ENCODE results near the gene ADAM22.
"Not testable (repeated sequence)": the region's sequence is repeated elsewhere in the genome, so short reads cannot be mapped to it uniquely, and the experiment has no call there.

ADAM22 gene

DNA sequence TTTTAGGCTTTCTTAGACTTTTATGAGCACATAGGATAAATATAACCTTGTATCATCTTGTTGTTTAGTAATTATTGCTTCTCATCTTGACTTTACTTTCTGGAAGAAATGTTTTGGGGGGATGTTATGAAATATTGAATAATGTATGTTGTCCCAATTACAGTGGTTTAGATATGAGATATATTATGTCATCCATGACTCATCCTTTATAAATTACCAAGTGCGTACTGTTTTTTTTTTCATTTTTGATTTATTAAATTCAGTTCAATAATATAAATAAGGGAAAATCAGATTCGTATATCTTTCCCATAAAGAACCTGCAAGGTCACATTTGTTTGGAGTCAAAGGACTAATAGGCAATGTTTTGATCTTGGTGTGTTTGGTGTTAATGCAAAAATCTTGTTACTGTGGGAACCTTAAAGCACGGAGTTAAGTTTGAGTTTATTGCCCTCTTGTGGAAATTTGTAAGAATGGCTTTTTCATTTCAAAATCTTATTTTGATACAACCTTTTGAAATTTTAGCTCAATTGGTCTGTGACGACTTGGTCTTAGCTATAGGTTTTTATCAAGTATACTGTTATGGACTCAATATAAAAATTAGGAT is 177.2 kb downstream of the ADAM22 start:
- DNase-seq (ENCODE audit: low read depth) = no peak

- DNase-seq (ENCODE audit: low read depth) = no peak
Measured at GRCh38 chr7:88111954-88112471, 178.0 kb downstream of the ADAM22 start.

DNA sequence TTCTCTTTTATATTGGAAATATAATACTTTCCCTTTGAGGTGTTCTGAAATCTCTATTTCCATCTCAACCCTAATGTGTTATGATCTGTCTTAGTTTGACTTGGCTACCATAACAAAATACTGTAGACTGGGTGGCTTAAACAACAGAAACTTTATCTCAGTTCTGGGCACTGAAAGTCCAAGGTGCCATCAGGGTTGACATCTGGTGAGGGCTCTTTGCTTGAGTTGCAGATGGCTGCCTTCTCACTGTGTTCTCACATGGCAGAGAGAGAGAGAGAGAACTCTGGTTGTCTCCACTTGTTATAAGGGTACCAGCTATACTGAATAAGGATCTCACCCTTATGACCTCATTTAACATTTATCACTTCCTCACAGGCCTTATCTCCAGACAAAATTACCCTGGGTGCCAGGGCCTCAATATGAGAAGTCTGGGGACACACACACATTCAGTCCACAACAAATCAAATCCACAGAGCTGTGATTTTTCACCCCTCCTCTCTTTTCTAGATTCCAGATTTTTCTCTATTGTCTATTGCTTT is 181.3 kb downstream of the ADAM22 start:
- no peak for DNase-seq (ENCODE audit: low read depth)

GRCh38 chr7:88115816-88116215 is 181.8 kb downstream of the ADAM22 start:
- no peak for DNase-seq (ENCODE audit: low read depth)

DNA sequence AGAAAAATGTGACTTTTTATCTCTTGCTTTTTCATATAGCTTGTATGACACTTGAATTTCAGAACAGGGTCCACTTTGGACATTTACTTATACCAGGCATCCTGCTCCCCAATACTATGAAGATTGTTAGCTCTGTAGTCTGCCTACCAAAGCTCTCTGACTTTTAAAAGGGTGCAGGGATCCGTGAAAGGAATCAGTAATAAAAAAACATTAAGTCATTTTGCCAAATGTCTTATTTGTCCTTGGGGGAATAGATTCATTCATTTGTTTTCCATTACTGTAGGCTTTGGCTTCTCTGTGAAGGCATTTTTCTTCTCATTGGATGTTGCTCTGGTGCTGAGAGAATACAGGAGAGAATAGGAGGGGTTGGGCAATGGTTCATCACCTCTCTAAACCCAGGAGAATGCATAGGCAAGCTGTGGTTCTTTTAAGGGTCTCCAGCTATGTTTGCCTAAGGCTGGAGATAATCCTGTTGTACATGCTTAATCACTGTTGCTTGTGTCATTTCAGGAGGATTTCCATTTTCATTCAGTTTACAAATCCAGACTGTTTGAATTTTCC is 182.3 kb downstream of the ADAM22 start:
- DNase-seq (ENCODE audit: low read depth) = no peak

GRCh38 chr7:88117325-88117724 is 183.3 kb downstream of the ADAM22 start:
- DNase-seq (ENCODE audit: low read depth) = no peak

DNA sequence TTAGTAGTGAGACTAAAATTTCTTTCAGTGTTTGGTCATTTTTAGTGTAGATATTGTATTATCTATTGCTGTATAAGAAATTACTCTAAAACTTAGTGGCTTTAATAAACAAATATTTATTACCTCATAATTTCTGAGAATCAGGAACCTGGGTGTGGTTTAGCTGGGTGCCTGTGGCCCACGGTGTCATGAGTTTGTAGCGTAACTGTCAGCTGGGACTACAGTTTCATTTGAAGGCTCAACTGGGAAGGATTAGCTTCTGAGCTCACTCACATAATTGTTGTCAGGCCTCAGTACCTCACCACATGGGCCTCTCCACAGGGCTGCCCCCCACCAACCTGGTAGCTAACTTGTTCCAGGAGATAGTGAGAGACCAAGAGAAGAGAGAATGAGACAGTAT is 187.3 kb downstream of the ADAM22 start:
- no peak for DNase-seq (ENCODE audit: low read depth)

DNA sequence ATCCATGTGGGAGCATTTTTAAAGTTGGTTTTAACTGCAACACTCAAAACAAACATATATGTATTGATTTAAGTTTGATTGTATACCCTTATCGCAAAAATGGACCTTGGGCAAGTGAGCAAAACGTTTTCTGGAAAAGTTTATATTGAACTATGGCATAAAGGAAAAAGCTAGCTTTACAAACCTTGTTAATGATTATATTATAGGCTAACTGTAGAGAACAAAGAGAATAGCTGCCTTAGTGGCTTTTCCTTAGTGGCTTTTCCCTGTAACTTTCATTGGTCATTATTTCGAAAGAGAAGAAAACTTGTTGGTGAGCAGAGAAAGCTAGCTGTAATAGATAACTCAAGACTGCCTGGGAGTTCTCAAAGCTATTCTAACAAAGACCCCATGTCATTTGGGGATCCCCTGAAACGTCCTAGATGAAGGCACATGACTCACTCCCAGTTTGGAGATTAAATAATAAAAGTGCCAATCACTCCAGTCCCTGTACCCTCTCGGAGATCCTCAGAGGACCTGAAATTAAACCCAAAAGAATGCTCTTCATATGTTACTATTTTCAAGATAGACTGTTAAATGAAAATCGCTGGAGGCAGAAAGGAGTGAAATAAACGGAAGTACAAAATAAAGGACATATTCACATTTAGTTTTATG is 193.7 kb downstream of the ADAM22 start:
- DNase-seq (ENCODE audit: low read depth) = no peak

DNA sequence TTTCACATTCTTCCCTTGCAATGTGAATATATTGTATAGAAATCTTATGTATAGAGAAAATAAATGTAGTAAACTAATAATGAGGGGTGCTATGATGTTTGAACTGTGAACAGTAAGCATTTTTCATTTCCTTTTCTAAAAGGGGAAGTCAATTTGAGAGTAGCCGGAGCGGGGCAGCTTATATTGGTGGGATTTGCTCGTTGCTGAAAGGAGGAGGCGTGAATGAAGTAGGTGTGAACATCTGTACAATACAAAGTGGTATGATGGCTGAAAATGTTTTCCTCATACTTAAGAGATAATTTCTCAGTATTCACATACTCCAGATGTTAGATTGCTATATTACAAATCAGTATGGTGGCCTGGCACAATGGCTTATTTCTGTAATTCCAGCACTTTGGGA is 198.7 kb downstream of the ADAM22 start:
- DNase-seq (ENCODE audit: low read depth) = no peak

GRCh38 chr7:88140947-88141346 is 206.9 kb downstream of the ADAM22 start:
- no peak for DNase-seq (ENCODE audit: low read depth)

GRCh38 chr7:88141479-88141878 is 207.4 kb downstream of the ADAM22 start:
- no peak for DNase-seq (ENCODE audit: low read depth)

DNA sequence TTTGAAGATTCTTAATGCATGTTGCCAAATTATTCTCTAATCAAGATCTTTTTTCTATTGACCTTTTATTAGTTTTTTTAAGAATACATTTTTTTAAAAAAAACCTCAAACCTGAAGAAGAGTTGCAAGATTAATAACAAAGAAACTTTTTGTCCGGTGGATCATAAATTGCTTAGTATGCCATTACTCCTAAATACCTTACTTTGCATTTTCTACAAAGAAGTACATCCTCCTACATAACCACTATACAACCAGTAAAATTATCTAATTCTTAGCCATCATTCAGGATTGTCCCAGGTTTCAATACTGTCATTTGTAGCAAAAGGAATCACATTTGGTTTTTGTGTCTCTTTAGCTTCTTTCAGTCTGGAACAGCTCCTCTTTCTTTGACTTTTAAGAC is 207.9 kb downstream of the ADAM22 start:
- no peak for DNase-seq (ENCODE audit: low read depth)

GRCh38 chr7:88146616-88147015 is 212.6 kb downstream of the ADAM22 start:
- no peak for DNase-seq (ENCODE audit: low read depth)

DNA sequence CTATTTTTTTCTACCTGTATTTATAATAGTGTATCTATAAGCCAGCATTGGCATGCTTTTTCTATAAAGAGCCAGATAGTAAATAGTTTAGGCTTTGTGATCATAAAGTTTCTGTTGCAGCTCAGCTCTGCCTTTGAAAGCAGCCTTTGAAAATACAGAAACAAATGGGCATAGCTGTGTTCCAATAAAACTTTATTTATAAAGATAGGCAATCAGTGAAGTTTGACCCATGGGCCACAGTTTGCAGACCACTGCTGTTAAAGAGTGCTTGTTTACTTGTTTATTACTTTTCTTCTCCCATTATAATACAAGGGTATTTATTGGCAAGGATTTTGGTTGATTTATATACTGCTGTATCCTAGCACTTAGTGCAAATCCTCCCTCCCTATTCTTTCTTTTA is 213.3 kb downstream of the ADAM22 start:
- DNase-seq (ENCODE audit: low read depth) = no peak

DNA sequence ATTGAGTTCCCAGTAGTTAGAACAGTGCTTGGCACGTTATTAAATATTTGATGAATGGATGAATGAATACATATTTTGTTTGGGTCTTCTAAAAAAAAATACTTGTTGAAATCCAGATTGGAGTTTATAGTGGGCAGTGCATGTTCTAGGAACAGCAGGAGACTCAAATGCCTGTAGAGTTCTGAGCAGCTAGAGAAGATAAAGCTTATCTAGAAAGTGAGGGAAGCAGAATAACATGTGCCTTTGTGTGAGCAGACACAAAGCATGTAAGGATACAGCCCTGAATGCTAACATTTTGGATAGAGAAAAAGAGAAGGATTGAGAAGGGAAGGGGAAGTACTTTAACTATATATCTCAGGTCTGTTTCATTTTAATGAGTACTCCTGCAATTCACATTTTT is 213.9 kb downstream of the ADAM22 start:
- no peak for DNase-seq (ENCODE audit: low read depth)

GRCh38 chr7:88150033-88150432 is 216.0 kb downstream of the ADAM22 start:
- DNase-seq (ENCODE audit: low read depth) = no peak

DNA sequence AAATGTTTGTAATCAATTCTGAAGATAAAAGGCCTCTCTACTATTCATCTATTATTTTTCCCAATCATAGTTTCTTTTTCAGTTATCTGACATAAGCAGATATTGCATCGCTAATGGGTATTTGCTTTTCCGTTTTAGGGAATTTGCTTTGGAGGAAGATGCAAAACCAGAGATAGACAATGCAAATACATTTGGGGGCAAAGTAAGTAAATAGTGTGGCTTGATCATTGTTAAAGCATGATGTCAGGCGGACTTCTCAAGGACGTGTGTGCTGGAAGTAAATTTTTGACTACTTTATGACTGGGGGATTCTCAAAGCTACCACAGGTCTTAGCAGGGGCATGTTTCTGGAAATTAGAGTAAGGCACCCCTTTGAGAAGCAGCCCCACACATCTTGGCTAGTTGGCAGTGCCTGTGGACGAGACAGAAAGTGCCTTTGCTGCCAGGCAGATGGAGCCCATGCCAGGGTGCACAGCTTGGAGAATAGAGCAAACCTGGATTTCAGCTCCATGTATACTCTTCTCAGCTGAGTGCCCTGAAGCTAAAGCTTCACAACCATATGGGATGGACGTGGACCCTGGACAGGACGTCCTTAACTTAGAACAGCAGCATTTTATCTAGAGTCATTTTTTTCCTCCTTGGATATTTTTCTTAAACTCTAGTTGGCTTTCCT is 217.2 kb downstream of the ADAM22 start:
- DNase-seq (ENCODE audit: low read depth) = no peak

DNA sequence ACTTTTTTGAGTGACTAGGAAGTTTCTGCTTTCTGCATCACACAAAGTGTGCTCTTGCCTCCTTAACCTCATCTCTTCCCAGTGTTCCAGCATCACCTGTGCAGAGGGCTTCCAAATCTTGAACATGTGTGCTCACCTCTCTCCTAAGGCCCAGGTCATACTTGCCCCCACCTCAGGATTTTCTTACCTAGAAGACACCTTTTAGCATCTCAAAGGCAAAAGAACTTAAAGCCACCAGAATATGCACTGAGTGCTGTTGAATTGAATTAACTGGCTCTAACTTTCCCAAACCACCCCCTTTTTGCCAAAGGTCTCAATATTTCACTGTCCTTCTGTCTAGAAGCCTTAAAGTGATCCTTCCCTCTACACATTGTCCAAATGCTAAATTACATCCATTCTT is 219.3 kb downstream of the ADAM22 start:
- no peak for DNase-seq (ENCODE audit: low read depth)

DNA sequence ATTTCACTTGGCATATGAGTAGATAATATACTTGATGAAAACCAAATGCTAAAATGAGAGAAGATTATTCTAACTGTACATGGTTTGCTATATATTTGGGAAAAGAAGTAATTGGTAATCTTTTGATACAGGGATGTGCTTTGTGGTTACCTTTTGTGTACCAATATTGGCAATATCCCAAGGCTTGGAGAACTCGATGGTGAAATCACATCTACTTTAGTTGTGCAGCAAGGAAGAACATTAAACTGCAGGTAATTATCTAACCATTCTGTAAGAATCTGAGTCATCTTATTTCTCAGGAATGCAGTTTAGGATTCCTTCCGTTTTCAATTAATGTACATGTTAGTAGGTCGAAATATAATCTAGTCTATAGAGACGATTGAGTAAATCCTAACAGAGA is 221.7 kb downstream of the ADAM22 start:
- DNase-seq (ENCODE audit: low read depth) = no peak

- no peak for DNase-seq (ENCODE audit: low read depth)
Measured at GRCh38 chr7:88156356-88156755, 222.3 kb downstream of the ADAM22 start.

GRCh38 chr7:88159741-88160140 is 225.7 kb downstream of the ADAM22 start:
- DNase-seq (ENCODE audit: low read depth) = not testable (repeated sequence)

GRCh38 chr7:88165697-88166096 is 231.6 kb downstream of the ADAM22 start:
- DNase-seq (ENCODE audit: low read depth) = no peak

GRCh38 chr7:88167223-88167622 is 233.2 kb downstream of the ADAM22 start:
- DNase-seq (ENCODE audit: low read depth) = no peak

Data from activated gamma-delta T cell treated with anti-CD3 and anti-CD28 coated beads, Interleukin-2, amount 50 U/mL, for 16 hours (primary cell).